Sigmoid colon (tissue), 4 donors: ENCODE data around the gene SMIM29.

ENCODE experiments used
- EP300 ChIP-seq, 4 donors: sonication (generic); formaldehyde crosslinking; IDR thresholded peaks; one replicate each; pipeline ENCODE4 v1.6.1; 2017; ENCODE audit warnings: antibody characterized with exemption in 4 of 4
- POLR2A ChIP-seq, 2 donors: fragments of 450-650 bp; IDR thresholded peaks; one replicate each; pipeline ENCODE4 v1.6.1; 2016; ENCODE audit warnings: antibody characterized with exemption in 2 of 2, mild to moderate bottlenecking in 2 of 2, moderate library complexity in 2 of 2
- POLR2AphosphoS5 ChIP-seq, 4 donors: sonication (generic); formaldehyde crosslinking; IDR thresholded peaks; one replicate each; pipeline ENCODE4 v1.6.1; 2017; ENCODE audit warnings: antibody characterized with exemption in 4 of 4
- TF ChIP-seq, protein P1 (sequence below), 4 experiments: fragments of 450-650 bp in 3 of 4; fragments of 200-600 bp in 1 of 4; IDR thresholded peaks; one replicate each; pipeline ENCODE4 v1.5.1; 2016 to 2019; ENCODE audit warnings: antibody characterized with exemption in 4 of 4, mild to moderate bottlenecking in 3 of 4, moderate library complexity in 2 of 4

DNA sequence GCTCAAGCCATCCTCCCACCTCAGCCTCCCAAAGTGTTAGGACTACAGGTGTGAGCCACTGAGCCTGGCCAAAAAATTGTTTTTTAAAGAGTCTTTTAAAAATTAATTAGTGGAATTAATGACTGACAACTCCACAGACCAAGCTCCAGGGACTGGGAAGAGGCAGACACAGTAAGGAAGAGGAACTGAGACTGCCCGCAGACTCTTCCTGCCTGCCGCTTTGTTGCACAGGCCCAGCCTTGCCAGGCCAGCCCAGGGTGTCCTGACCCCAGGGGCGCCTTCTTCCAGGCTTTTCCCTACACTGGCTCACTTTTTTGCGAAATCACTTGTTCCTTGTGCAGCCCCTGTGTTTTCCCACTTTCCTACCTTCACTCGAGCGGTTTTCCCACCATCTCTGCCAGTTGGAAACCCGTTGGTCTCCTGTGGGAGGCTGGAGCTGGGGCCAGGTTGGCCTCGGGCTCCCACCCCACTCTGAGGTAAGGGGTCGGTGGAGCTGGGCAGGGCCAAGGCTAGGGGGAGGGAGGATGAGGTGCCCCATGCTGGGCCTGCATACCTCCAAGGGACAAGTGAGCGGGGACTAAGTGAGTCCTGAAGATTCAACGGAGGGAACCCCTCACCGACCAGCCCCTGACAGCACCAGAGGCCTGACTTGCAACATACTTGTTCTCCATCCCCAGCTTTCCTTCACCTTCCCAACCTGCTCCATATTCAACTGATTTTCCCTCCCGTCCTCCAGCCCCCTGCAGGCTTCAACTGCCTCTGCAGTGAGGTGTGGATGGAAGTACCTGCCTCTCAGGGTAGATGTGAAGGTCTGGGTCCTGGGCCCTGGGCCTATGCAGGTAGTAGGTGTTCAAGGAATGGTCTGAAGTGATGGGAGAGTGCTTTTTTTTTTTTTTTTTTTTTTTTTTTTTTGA lies 23.5 kb upstream of the SMIM29 start:
- TF ChIP-seq, protein P1, sequence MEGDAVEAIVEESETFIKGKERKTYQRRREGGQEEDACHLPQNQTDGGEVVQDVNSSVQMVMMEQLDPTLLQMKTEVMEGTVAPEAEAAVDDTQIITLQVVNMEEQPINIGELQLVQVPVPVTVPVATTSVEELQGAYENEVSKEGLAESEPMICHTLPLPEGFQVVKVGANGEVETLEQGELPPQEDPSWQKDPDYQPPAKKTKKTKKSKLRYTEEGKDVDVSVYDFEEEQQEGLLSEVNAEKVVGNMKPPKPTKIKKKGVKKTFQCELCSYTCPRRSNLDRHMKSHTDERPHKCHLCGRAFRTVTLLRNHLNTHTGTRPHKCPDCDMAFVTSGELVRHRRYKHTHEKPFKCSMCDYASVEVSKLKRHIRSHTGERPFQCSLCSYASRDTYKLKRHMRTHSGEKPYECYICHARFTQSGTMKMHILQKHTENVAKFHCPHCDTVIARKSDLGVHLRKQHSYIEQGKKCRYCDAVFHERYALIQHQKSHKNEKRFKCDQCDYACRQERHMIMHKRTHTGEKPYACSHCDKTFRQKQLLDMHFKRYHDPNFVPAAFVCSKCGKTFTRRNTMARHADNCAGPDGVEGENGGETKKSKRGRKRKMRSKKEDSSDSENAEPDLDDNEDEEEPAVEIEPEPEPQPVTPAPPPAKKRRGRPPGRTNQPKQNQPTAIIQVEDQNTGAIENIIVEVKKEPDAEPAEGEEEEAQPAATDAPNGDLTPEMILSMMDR (IDR thresholded peaks at IDR 0.05), result no peak
- no peak for TF ChIP-seq EP300 (IDR thresholded peaks at IDR 0.05)
- no peak for TF ChIP-seq POLR2A (IDR thresholded peaks at IDR 0.05)
- TF ChIP-seq POLR2AphosphoS5 (IDR thresholded peaks at IDR 0.05), result no peak
